Endodermal cell (in vitro differentiated cells): Measurements from ENCODE around the gene FLT3. TPM values are rescaled to one million over a fixed set of nuclear protein-coding genes. Genes with fewer than 3 reads are reported as not detected.
"Not testable (repeated sequence)": the region's sequence is repeated elsewhere in the genome, so short reads cannot be mapped to it uniquely, and the experiment has no call there.

Source experiments
- DNase-seq: peaks from one replicate; pipeline ENCODE4 v3.0.0-alpha.2; 2017
- H3K27ac ChIP-seq: 2 replicates; pipeline ENCODE4 v1.5.1; 2013; ENCODE audit warnings: mild to moderate bottlenecking, low read depth, low read length, moderate library complexity
- H3K27me3 ChIP-seq: 2 replicates; pipeline ENCODE4 v1.6.1; 2013; ENCODE audit warnings: mild to moderate bottlenecking, low read length, moderate library complexity; ENCODE audit not compliant: insufficient read depth, control insufficient read depth, poor library complexity, severe bottlenecking
- H3K36me3 ChIP-seq: 2 replicates; pipeline ENCODE4 v1.7.0; 2013; ENCODE audit warnings: mild to moderate bottlenecking, low read length, moderate library complexity; ENCODE audit not compliant: control insufficient read depth, insufficient read depth
- H3K4me1 ChIP-seq: one replicate; pipeline ENCODE4 v1.7.0; 2013; ENCODE audit warnings: low read length; ENCODE audit not compliant: control insufficient read depth, insufficient read depth
- H3K4me3 ChIP-seq: 2 replicates; pipeline ENCODE4 v1.5.1; 2013; ENCODE audit warnings: mild to moderate bottlenecking, low read length, moderate library complexity
- H3K9ac ChIP-seq: 2 replicates; pipeline ENCODE4 v1.6.1; 2013; ENCODE audit warnings: mild to moderate bottlenecking, low read length, moderate library complexity; ENCODE audit not compliant: poor library complexity, severe bottlenecking; ENCODE audit errors: extremely low read depth
- H3K9me3 ChIP-seq: 2 replicates; pipeline ENCODE4 v1.6.1; 2013; ENCODE audit warnings: mild to moderate bottlenecking, low read length, moderate library complexity; ENCODE audit not compliant: control insufficient read depth
- H3K27ac Mint-ChIP-seq: 2 replicates; pipeline ENCODE4 v1.8.0; 2020; ENCODE audit warnings: mixed read lengths
- H3K27me3 Mint-ChIP-seq: 2 replicates; pipeline ENCODE4 v1.8.0; 2021; ENCODE audit warnings: mild to moderate bottlenecking, mixed read lengths; ENCODE audit not compliant: insufficient read depth
- H3K36me3 Mint-ChIP-seq: 2 replicates; pipeline ENCODE4 v1.8.0; 2020; ENCODE audit warnings: low read depth, mixed read lengths
- H3K4me1 Mint-ChIP-seq: 2 replicates; pipeline ENCODE4 v1.8.0; 2020; ENCODE audit warnings: mixed read lengths
- H3K4me3 Mint-ChIP-seq: 2 replicates; pipeline ENCODE4 v1.8.0; 2020; ENCODE audit warnings: mild to moderate bottlenecking, moderate library complexity, mixed read lengths
- H3K9me3 Mint-ChIP-seq: 2 replicates; pipeline ENCODE4 v1.8.0; 2020; ENCODE audit warnings: mild to moderate bottlenecking, mixed read lengths
- CTCF ChIP-seq: fragments of 200-600 bp; sonication (generic); conservative IDR thresholded peaks from 2 replicates; pipeline ENCODE4 v1.5.0; 2021; ENCODE audit warnings: antibody characterized with exemption, mild to moderate bottlenecking
- WGBS, 2 experiments: methylation state at CpG; one replicate each; pipeline versions ENCODE4 v1.1.5 to v1.1.7; 2013; ENCODE audit warnings: missing lambda C conversion rate in 2 of 2, mixed read lengths in 1 of 2; ENCODE audit not compliant: insufficient coverage in 1 of 2, insufficient read length in 1 of 2; 5-methylcytosine and 5-hydroxymethylcytosine counted together
- total RNA-seq, 2 donors: library from RNA; stranded (reverse); fragmentation: NEBNext Ultra II Directional in 1 of 2; extraction: Animal tissue kit (Norgen Biotek cat#: 25700) in 1 of 2; gene quantifications; 2 replicates in 1 of 2; 3 replicates in 1 of 2; pipeline ENCODE4 v1.2.1, GENCODE V29; 2021

The FLT3 gene
- total RNA-seq, 2 donors from 2014 or later, result 0.09 to 0.13 TPM

- H3K4me3 Mint-ChIP-seq, result no peak overlapping the region
- peaks cover 2% of the 10 kb centered on the region for H3K27me3 Mint-ChIP-seq
- H3K9ac ChIP-seq, result no peak overlapping the region
- H3K9me3 ChIP-seq, result no peaks in the 10 kb centered on the region
- H3K27ac Mint-ChIP-seq, result no peak overlapping the region
- no peak overlapping the region for H3K4me3 ChIP-seq
- WGBS, 2 experiments, result 86 to 90% methylated on average over 1 to 4 of the region's 4 CpGs
- no peaks in the 10 kb centered on the region for H3K36me3 ChIP-seq
- H3K27me3 ChIP-seq, result no peaks in the 10 kb centered on the region
- H3K4me1 Mint-ChIP-seq, result peaks cover 4% of the 10 kb centered on the region
- H3K4me1 ChIP-seq, result no peaks in the 10 kb centered on the region
- no peak for TF ChIP-seq CTCF
- H3K27ac ChIP-seq, result no peak overlapping the region
- DNase-seq, result no peak
- H3K9me3 Mint-ChIP-seq, result no peaks in the 10 kb centered on the region
- no peaks in the 10 kb centered on the region for H3K36me3 Mint-ChIP-seq
Measured at GRCh38 chr13:28012383-28012782, 88.0 kb downstream of the FLT3 start.

- no peaks in the 10 kb centered on the region for H3K9me3 ChIP-seq
- H3K4me3 ChIP-seq, result no peak overlapping the region
- no peak overlapping the region for H3K27ac Mint-ChIP-seq
- no peaks in the 10 kb centered on the region for H3K4me1 ChIP-seq
- H3K9me3 Mint-ChIP-seq, result no peaks in the 10 kb centered on the region
- DNase-seq, result no peak
- no peaks in the 10 kb centered on the region for H3K27me3 ChIP-seq
- no peaks in the 10 kb centered on the region for H3K36me3 ChIP-seq
- H3K36me3 Mint-ChIP-seq, result no peaks in the 10 kb centered on the region
- TF ChIP-seq CTCF, result no peak
- H3K4me3 Mint-ChIP-seq, result no peak overlapping the region
- H3K27ac ChIP-seq, result no peak overlapping the region
- 75 to 82% methylated on average over 4 to 5 of the region's 5 CpGs for WGBS, 2 experiments
- peaks cover under 1% of the 10 kb centered on the region for H3K27me3 Mint-ChIP-seq
- peaks cover 4% of the 10 kb centered on the region for H3K4me1 Mint-ChIP-seq
- H3K9ac ChIP-seq, result no peak overlapping the region
Measured at GRCh38 chr13:28010046-28010445, 90.3 kb downstream of the FLT3 start.

- not testable (repeated sequence) for DNase-seq, H3K36me3 Mint-ChIP-seq, H3K4me1 Mint-ChIP-seq, H3K36me3 ChIP-seq, H3K4me3 Mint-ChIP-seq, H3K27ac Mint-ChIP-seq, H3K27ac ChIP-seq, H3K4me3 ChIP-seq, H3K9me3 Mint-ChIP-seq, H3K27me3 Mint-ChIP-seq, H3K27me3 ChIP-seq, H3K4me1 ChIP-seq, H3K9me3 ChIP-seq, H3K9ac ChIP-seq
- WGBS, 2 experiments, result 90% methylated on average over 11 of the region's 13 CpGs; no CpG with 5 or more reads in 1 of the 2 experiments
Measured at GRCh38 chr13:28005016-28005415, 95.4 kb downstream of the FLT3 start.
